Stimulated activated CD8-positive, alpha-beta memory T cell treated with anti-CD3 and anti-CD28 coated beads, Interleukin-12 subunit alpha, Interleukin-12 subunit beta, amount 100 ng/mL, for 24 hours (primary cell): Measurements from ENCODE around the gene EZH2.

ENCODE experiments used
- DNase-seq: peaks from one replicate; pipeline ENCODE4 v3.0.0-alpha.2; 2020; ENCODE audit errors: extremely low read depth

EZH2 gene

GRCh38 chr7:148806187-148806586 lies 77.9 kb downstream of the EZH2 start:
- no peak for DNase-seq

- no peak for DNase-seq
Observed at GRCh38 chr7:148804343-148805235, 79.5 kb downstream of the EZH2 start.

- no peak for DNase-seq
Observed at GRCh38 chr7:148803094-148803493, 81.0 kb downstream of the EZH2 start.

DNA sequence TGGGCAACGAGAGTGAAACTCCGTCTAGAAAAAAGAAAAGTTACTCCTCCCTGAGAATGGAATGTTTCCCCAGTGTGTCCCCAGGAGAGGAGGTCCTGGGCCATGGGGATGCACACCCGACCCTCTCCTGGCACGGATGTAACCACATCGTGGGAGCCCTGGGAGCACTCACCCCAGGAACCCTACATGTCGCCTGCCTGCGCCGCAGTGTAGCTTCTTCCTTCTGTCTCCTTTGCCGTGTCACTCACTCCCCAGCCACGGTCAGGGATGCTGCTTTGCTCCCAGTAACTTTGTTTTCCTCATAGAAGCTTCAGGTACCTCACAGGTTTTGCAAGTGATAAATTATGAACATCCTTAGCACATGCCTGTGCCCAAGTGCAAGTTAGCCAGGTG lies 82.0 kb downstream of the EZH2 start:
- DNase-seq, result no peak

DNA sequence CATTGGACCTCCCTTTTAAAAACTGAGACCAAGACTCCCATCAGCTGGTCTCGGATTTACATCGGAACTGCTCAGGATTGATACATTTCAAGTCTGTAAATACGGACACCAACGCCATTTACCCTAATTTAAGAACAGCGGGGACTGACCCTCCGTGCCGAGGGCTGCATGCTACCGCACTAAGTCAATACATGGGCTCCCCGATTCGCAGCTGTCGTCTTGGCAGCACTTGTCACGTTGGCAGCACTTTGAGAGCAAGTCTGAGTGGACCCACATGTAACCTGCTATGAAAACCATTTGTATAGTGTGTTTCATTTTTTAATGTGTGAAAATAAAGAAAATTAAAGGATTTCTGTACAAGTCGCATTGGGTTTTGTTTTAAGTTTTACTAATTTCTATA lies 83.4 kb downstream of the EZH2 start:
- no peak for DNase-seq

DNA sequence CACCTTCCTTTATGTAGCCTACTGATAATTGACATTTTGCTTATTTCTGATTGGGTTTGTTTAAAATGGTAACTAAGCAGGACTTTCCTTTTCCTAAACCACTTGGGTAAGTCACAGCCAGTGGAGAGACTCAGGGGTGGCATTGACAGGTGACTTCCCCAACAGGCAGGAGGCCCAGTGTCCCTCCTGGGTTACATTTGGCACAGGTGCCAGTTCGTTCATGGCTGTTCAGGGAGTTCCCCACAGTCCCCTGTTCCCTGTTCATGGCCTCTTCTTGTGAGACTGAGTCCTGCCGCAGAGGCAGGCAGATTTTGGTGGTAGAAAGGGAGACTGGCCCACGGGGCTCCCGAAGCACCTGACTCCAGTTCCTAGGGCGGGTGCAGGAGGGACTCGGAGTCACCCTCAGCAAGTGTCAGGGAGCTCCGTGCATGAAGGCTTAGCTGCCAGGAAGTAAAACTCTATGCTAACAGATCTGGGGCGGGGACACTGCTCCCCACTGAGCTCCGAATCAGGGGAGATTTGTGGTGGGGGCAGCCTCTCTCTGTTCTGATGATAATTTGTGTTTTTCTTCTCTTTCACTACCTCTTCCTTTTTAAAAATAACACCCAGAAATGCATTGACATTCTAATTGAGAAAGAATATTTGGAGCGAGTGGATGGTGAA lies 84.1 kb downstream of the EZH2 start:
- no peak for DNase-seq

GRCh38 chr7:148796841-148797240 lies 87.2 kb downstream of the EZH2 start:
- no peak for DNase-seq

DNA sequence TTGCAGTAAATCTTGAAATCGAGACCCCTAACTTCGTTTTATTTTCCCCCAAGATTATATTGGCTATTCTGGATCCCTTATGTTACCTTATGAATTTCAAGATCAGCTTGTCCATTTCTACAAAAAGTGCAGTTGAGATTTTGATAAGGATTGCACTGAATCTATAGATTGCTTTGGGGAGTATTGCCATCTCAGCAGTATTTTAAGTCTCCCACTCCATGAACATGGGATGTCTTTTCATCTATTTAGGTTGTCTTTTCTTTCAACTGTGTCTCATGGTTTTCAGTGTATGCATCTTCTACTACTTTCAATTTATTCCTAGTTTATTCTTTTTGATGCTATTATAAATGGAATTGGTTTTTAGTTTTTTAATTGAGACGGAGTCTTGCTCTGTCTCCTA lies 89.6 kb downstream of the EZH2 start:
- no peak for DNase-seq

DNA sequence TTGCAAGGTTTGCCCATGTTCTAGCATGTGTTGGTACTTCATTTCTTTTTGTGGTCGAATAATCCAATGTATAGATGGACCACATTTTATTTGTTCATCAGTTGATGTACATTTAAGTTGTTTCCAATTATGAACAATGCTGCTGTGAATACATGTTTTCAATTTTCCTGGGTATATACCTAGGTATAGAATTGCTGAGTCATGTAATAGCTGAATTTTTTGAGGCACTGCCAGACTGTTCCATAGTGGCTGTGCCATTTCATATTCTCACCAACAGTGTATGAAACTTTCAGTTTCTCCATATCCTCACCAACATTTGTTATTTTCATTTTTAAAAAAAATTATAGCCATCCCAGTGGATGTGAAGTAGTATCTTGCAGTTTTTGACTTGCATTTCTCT lies 90.5 kb downstream of the EZH2 start:
- no peak for DNase-seq

- DNase-seq, result no peak
Observed at GRCh38 chr7:148791546-148791945, 92.5 kb downstream of the EZH2 start.

GRCh38 chr7:148790850-148791249 lies 93.2 kb downstream of the EZH2 start:
- DNase-seq, result no peak

- DNase-seq, result no peak
Observed at GRCh38 chr7:148790131-148790726, 93.9 kb downstream of the EZH2 start.

- DNase-seq, result no peak
Observed at GRCh38 chr7:148789220-148789619, 94.9 kb downstream of the EZH2 start.

DNA sequence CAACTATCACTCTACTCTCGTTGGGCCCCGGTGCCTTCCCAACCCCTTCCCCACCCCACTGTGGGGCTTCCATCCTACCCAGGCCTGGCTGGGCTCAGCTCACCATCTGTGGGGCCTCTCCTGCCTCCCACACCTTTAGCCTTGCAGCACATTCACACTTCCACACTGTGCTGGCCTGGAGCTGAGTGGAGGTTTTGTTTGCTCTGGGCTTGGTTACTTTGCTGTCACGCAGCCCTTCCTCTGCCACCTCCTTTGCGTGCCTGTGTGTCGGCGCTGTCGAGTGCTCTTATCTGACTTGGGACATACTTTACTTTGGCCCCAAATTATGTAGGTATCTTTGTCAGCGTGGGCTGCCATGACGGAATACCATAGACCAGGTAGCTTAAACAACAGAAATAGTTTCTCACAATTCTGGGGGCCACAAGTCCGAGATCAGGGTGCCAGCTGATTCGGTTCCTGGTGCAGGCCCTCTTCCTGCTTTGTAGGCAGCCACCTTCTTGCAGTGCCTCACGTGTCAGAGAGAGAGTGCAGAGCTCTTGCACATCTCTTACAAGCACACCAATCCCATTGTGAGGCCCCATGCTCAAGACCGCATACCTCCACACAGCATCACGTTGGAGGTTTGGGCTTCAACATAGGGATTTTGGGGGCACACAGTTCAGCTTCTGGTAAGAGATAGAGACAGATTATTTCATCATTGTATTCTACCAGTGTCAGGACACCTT lies 96.4 kb downstream of the EZH2 start:
- no peak for DNase-seq

GRCh38 chr7:148783801-148784527 lies 100.1 kb downstream of the EZH2 start:
- no peak for DNase-seq

DNA sequence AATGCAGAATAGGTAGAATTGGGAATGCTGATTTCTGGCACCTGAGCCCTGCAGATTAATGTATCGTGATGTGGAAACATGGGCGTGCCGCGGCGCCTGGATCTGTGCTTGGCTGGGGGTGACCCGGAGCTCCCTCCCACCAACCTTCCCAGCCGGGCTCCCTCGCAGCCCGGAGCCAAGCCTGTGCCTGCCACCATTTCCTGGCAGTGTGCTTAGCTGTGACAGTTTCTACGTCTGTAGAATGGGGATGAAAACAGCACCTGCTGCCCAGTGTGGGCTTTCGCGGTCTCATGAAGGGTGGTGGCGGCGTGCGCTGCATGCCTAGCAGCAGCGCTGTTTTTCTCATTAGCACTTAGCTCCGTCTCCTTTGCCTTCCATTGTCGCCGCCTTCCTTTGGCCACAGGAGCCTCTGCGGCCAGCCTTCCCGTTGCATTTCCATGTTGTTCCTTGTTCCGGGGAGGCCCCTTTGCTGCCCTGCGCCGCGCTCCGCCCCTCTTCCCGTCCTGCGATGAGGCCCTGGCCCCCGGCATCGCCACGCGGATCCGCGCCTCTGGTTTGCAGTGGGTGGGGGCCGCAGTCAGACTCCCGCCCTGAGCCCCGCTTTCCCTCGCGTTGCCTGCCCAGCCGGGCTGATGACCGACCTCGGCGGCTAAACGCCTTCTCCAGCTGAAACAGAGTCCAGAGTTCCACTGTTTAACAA lies 101.2 kb downstream of the EZH2 start:
- no peak for DNase-seq

GRCh38 chr7:148774471-148774870 lies 109.6 kb downstream of the EZH2 start:
- no peak for DNase-seq

DNA sequence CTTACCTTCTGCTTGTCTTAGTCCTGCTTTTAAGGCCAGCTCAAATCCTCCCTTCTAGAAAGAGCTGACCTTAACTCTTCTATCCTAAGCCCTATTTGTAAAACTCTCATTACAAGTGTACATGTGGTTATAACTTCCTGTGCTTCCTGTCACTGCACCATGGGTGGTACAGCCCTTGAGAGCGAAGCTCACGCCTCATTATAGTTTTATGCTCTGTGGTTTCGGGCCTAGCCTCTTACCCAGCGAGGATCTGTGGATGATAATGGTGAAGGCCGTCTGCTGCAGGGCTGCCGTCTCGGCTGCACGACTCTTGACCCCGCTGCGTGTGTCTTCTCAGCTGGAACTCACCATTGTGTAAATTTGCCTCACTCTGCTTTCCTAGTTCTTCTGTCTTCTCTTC lies 110.8 kb downstream of the EZH2 start:
- no peak for DNase-seq

DNA sequence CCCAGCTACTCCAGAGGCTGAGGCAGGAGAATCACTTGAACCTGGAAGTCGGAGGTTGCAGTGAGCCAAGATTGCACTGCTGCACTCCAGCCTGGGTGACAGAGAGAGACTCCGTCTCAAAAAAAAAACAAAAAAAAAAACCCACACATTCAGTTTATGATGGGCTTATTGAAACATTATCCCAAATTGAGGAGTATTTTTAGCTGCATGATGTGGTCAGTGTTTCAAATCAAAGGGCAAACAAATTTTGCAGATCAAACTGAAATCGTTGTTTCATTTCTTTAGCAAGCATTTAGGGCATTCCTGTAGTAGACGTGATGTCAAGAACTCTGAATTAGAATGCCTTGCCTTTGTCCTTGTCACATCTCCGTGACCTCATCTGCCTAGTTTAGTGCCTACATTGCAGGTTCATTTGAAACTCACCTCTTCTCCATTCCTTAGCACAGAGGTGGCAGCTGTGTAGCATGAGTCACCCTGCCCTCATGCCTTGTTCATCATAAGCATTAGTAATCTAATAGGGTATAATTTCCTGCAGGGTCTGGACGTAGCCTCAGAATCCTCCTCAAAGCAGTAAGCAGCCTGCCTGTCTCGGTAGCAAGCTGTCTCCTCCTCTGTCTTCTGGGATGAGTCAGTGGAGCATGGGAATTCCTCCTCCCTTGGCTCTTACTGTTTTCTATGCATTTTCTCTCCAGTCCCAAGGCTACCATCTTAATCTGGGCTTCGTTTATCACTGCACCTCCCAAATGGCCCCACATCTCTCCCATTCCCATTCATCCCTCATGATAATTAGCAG lies 111.6 kb downstream of the EZH2 start:
- DNase-seq, result no peak

DNA sequence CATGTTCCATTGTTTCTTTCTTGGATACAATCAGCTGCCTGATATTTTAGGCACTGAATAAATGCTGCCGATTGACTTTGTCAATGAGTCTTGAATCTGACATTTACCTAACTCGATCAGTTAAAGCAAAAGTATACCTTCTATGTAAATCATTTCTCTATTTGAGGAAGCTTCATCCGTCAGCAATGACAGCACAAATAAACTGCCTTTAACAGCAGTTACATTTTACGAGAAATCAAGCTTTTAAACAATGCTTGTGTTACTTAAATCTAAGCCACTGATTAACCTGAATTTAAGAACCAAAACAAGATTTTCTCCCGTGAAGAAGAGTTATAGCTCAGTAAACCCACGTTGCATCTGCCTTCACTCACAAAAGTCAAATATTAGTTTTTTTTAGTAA lies 114.1 kb downstream of the EZH2 start:
- DNase-seq, result no peak
